Astrocyte of the cerebellum (primary cell): ENCODE data around the gene USP43.

Experiments used
- DNase-seq: peaks from one replicate; pipeline ENCODE4 v3.0.0-alpha.2; 2011; ENCODE audit warnings: low read depth
- H3K4me3 ChIP-seq: 2 replicates; pipeline ENCODE4 v1.5.1; 2011; ENCODE audit warnings: mild to moderate bottlenecking, low read depth, low read length, moderate library complexity
- CTCF ChIP-seq: IDR thresholded peaks from 2 replicates; pipeline ENCODE4 v1.5.1; 2012; ENCODE audit warnings: low read length, low read depth, moderate library complexity, mild to moderate bottlenecking; ENCODE audit errors: missing control alignments
- in situ Hi-C: cut with HindIII; loops from 2 replicates; pipeline ENCODE4 v1.10.0; 2017; ENCODE audit warnings: low sequenced_read_pairs

USP43 gene

GRCh38 chr17:9643611-9644010 lies 1.7 kb upstream of the USP43 start:
- no peak for DNase-seq
- in situ Hi-C loops: no loop called here
- TF ChIP-seq CTCF: no peak
- no peak overlapping the region for H3K4me3 ChIP-seq

GRCh38 chr17:9645851-9646545 lies 681 bp downstream of the USP43 start:
- TF ChIP-seq CTCF: peak; percentile 19
- no peak for DNase-seq
- H3K4me3 ChIP-seq: peak overlapping the region; percentile 55
- in situ Hi-C loops: no loop called here

GRCh38 chr17:9646546-9646885 lies 1.2 kb downstream of the USP43 start:
- peak overlapping the region; percentile 55 for H3K4me3 ChIP-seq
- no peak for TF ChIP-seq CTCF
- in situ Hi-C loops: no loop called here
- DNase-seq: no peak

GRCh38 chr17:9647014-9647413 lies 1.7 kb downstream of the USP43 start:
- no peak for TF ChIP-seq CTCF
- peak overlapping the region; percentile 55 for H3K4me3 ChIP-seq
- in situ Hi-C loops: no loop called here
- no peak for DNase-seq

GRCh38 chr17:9648521-9649110 lies 3.3 kb downstream of the USP43 start:
- no peak for DNase-seq
- TF ChIP-seq CTCF: no peak
- in situ Hi-C loops: no loop called here
- H3K4me3 ChIP-seq: peak overlapping the region; percentile 9

- H3K4me3 ChIP-seq: no peak overlapping the region
- TF ChIP-seq CTCF: no peak
- in situ Hi-C loops: no loop called here
- DNase-seq: peak; percentile 76
These were observed 13.4 kb downstream of the USP43 start for GRCh38 chr17:9658593-9659211.
